NCI-H446 treated with DMSO at 0.1 percent for 48 hours (cell line): ENCODE measurements around the gene CTPS2.

Experiments used
- DNase-seq: peaks from one replicate; lab custom pipeline; 2025; lab: John Stamatoyannopoulos, UW

The CTPS2 gene

GRCh38 chrX:16711893-16712547 lies 449 bp downstream of the CTPS2 start:
- no peak for DNase-seq

- no peak for DNase-seq
These were observed 1.2 kb downstream of the CTPS2 start for GRCh38 chrX:16711219-16711811.

GRCh38 chrX:16708016-16708415 lies 4.5 kb downstream of the CTPS2 start:
- DNase-seq, result no peak

GRCh38 chrX:16705370-16705769 lies 7.1 kb downstream of the CTPS2 start:
- no peak for DNase-seq

- DNase-seq, result no peak
These were observed 9.5 kb downstream of the CTPS2 start for GRCh38 chrX:16702700-16703599.

GRCh38 chrX:16700734-16701133 lies 11.7 kb downstream of the CTPS2 start:
- no peak for DNase-seq

GRCh38 chrX:16699389-16699788 lies 13.1 kb downstream of the CTPS2 start:
- DNase-seq, result no peak

- DNase-seq, result no peak
These were observed 15.5 kb downstream of the CTPS2 start for GRCh38 chrX:16696956-16697355.

GRCh38 chrX:16695079-16695676 lies 17.3 kb downstream of the CTPS2 start:
- no peak for DNase-seq

- DNase-seq, result no peak
These were observed 25.0 kb downstream of the CTPS2 start for GRCh38 chrX:16687514-16687913.

GRCh38 chrX:16683007-16683664 lies 29.3 kb downstream of the CTPS2 start:
- no peak for DNase-seq

- DNase-seq, result no peak
These were observed 33.8 kb downstream of the CTPS2 start for GRCh38 chrX:16678689-16679088.

- DNase-seq, result no peak
These were observed 41.5 kb downstream of the CTPS2 start for GRCh38 chrX:16671005-16671404.

- DNase-seq, result no peak
These were observed 45.9 kb downstream of the CTPS2 start for GRCh38 chrX:16666541-16666940.

- DNase-seq, result no peak
These were observed 47.4 kb downstream of the CTPS2 start for GRCh38 chrX:16665089-16665488.

- DNase-seq, result no peak
These were observed 47.8 kb downstream of the CTPS2 start for GRCh38 chrX:16664626-16665025.

- DNase-seq, result no peak
These were observed 48.4 kb downstream of the CTPS2 start for GRCh38 chrX:16664074-16664473.

GRCh38 chrX:16662402-16662801 lies 50.1 kb downstream of the CTPS2 start:
- no peak for DNase-seq

- no peak for DNase-seq
These were observed 51.0 kb downstream of the CTPS2 start for GRCh38 chrX:16661495-16661894.

GRCh38 chrX:16659321-16659720 lies 53.1 kb downstream of the CTPS2 start:
- DNase-seq, result no peak

GRCh38 chrX:16658284-16658683 lies 54.2 kb downstream of the CTPS2 start:
- no peak for DNase-seq

- no peak for DNase-seq
These were observed 58.4 kb downstream of the CTPS2 start for GRCh38 chrX:16654093-16654492.
